GM19025 (cell line): ENCODE data around the gene CXXC1.
A peak's percentile ranks its signal among the peaks of the same experiment; 100 is the strongest.
"Not testable (repeated sequence)": the region's sequence is repeated elsewhere in the genome, so short reads cannot be mapped to it uniquely, and the experiment has no call there.

Source experiments
- ATAC-seq: cut with Tn5 transposase; IDR thresholded peaks from one replicate; pipeline ENCODE4 v1.9.1; 2021; ENCODE audit warnings: mild to moderate bottlenecking, low read depth, moderate library complexity; ENCODE audit not compliant: unreplicated experiment

The CXXC1 gene

DNA sequence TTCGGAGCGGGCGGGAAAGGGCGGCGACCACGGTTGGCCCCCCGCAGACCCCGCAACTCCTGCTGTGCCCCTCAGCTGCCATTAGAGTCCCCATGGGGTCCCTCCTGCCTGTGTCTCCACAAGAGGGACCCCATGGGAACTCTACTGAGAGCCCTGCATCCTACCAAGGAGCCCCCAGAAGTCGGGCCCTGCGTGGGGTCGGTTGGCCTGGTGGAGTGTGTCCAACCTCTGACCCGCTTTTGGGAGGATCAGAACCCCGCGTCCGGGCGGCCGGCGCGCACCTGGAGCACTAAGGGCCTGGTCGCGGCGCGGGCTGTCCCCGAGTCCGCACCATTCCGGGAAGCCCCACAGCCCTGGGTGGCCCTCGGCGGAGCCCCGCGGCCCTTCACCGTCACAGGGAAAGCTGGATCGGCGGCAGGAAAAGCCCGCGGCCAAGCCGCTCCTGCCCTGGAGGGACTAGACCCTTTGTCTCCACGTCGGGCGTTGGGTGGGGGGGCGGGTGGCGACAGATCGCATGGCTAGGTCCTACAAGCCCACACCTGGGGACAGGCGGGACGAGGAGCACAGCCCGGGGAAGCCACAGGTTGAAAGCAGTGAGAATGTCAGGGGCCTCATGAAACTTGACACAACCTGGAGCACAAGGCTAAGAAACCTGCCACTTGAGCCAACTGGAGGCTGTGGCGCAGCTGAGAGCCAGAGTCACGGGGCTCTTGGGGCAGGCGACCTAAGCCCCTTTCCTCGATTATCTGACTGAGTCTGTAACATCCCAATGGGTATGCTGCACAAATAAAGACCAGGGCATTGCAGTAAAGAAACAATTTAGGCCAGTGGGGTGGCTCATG lies 11.2 kb upstream of the CXXC1 start:
- ATAC-seq: no peak

DNA sequence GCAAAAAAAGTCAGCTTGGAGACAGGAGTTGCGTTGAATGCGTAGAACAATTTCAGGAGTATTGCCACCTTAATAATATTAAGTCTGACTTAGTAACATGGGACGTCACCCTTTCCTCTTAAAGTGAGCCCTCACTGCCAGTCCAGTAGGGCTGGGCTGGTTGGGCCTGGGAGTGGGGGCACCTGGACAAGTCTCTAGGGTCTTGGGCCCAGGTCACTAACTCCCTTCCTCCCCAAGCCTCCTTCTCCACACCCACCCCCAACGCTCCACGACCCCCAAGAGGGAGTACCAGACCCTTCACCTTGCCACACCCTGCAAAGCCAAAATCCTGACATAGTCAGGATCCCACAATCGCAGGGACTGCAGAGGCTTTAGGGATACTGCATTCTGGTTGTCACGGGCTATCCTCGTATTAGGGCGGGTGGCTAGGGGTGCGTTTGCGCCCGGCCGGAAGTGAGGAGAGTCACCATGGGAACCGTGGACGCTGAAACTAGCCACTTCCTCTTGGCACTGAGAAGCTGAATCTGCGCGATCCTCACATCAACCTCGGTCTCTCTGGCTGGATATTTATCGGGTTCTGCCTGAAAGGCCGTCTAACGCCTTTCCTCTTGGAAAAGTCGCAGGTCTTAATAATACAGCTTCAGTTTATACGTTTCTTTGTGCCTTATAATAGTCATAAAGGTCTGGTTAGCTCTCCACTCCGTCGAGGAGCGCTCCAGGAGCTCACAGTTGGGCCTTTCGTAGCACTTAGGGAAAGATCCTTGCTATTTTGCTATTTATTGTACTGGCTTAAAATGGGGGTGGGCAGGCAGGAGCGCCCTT lies 10.3 kb upstream of the CXXC1 start:
- ATAC-seq: peak; percentile 100

GRCh38 chr18:50293039-50293438 lies 5.5 kb upstream of the CXXC1 start:
- no peak for ATAC-seq

- no peak for ATAC-seq
These were observed 1.6 kb upstream of the CXXC1 start for GRCh38 chr18:50289108-50289443.

DNA sequence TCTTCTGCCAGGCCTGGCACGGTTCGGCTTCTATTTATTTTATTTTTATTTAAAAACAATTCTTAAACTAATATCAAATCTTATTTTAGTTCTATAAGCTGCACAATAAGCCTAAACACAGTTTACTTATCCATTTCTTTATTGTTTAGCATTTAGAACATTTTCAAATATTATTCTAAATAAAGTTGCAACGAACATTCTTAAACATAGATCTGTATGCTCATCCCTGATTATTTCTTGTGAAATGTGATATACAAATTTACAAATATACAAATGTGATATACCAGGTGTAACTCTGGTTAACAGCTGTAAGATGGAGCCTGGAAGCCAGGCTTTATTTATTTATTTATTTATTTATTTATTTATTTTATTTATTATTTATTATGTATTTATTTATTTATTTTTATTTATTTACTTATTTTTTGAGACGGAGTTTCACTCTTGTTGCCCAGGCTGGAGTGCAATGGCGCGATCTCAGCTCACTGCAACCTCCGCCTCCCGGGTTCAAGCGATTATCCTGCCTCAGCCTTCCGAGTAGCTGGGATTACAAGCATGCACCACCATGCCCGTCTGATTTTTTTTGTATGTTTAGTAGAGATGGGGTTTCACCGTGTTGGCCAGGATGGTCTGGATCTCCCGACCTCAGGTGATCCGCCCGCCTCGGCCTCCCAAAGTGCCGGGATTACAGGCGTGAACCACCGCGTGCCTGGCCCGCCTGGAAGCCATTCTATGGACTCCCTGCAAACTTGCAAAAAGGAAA lies 1.0 kb upstream of the CXXC1 start:
- not testable (repeated sequence) for ATAC-seq

DNA sequence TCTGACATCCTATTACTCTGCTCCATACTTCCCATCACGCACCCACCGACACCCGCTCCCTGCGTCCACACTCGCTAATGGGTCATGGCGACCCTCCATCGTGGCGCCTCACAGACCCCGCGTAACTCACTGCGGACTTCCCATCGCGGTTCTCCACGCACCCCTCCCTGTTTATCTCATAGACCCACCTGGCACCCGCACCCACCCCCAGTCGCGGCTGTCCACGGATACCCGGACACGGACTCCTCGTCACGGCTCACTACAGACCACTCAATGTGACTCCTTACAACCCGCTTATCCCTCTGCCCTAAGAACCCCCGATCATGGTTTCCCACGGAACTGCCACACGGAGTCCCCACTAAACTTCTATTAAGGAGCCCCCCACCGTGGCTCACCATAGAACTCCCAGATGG lies 458 bp downstream of the CXXC1 start:
- no peak for ATAC-seq

- ATAC-seq: no peak
These were observed 983 bp downstream of the CXXC1 start for GRCh38 chr18:50286391-50287027.

DNA sequence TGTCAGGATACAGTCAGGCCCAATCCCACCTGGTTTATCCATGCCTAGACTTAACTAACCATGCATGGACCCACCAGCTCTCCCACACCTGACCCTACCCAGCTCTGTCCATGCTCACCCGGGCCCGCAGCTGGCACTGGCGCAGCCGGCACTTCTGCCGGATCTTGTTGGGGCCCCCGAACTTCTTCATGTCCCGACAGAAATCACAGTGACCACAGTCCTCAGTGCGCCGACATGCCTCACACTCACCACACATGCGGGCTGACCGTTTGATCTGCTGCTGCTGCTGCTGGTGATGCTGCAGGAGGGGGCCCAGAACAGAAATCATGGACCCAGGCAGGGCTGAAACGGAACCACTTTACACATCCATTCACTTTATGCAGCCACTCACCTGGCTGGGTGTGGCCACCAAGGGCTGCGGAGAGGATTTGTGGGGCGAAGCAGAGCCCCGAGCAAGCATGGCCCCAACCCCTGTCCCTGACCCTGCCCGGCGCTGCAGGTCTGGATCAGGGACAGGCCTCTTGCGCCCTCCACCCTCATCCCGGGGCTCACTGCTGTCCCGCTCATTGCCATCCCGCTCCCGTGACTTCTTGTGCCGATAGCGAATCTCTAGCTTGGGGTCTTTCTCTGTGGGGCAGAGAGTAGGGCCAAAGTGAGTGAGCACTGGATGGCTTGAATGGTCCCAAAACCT lies 1.7 kb downstream of the CXXC1 start:
- no peak for ATAC-seq

DNA sequence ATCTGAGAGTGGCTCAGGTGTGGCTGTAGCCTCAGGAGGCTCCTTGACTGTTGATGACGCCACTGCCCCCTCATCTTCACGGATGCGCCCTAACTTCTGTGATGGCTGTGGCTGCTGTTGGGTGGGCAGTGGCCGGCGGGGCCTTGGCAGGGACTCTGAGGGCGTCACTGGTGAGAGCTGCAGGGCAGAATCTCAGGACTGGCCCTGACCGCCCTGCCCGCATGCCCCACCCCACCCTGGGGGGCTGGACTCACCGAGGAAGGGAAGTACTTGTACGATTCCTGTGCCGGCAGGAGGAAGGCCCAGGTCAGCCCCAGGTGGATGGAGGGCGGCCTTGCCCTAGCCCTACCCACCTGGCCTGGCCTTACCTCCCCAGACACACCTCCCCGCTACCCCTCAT lies 2.4 kb downstream of the CXXC1 start:
- ATAC-seq: no peak

GRCh38 chr18:50284255-50284885 lies 3.1 kb downstream of the CXXC1 start:
- ATAC-seq: no peak

GRCh38 chr18:50283469-50284209 lies 3.9 kb downstream of the CXXC1 start:
- no peak for ATAC-seq

GRCh38 chr18:50282521-50283335 lies 4.8 kb downstream of the CXXC1 start:
- ATAC-seq: no peak

DNA sequence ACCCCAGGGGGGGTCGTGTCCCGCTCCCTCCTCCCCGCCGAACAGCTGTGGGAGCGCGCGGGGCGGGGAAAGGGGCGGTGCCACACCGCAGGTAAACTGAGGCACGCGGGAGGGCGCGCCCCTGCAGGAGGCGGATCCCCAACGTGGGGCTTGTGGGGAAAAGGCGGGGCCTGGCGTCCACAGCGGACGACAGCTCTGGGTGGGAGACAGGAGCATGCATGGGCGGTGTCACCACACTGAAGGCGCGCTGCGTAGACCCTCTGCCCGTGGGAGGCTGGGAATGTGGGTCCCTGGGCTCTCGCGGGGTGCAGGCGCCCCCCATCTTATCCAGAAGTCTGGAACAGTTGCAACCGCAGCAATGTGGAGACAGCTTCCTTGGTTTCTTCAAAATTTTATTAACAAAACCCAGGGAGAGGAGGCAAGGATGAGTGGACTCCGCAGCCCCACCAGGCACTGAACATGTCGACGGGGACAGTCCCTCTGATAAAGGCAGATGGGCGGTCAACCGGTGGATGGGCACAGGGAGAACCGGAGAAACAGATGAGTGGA lies 5.4 kb downstream of the CXXC1 start:
- no peak for ATAC-seq

DNA sequence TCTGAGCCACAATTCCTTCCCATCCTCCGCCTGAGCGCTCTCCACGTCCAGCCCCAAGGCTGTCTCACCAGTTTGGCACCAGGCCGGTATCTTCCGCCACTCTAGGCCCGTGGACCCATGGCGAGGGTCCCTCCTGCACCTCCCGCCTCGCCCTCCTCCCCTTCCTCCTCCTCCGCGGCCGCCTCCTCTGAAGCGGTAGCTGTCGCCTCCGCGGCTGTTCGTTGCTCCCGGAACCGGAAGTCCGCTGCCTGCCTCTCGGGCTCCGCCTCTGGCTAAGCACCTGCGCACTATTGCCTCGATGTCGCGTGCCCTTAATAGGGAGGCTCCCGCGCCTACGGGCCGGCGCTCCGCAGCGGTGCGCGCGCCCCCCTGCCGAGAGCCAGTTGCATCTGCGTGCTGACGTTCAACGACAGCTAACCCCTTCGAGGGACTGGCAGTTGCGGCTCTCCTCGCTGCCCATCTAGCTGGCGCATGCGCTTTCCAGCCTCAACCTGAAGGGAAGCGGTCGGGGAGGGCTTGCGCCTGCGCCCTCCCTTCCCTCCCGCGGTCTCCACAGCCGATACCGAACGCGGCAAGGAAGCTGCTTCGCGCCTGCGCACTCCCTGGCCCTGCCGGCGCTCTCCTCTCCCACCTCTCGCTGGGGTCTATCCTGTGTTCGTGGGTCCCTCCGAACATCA lies 6.1 kb downstream of the CXXC1 start, which contains the start of gene MBD1:
Gene MBD1 (minus strand): TSS at position 229 of the 677 bp plus-strand sequence. CDS start 1,531 bp downstream, outside the sequence.
- ATAC-seq: peak; percentile 89

DNA sequence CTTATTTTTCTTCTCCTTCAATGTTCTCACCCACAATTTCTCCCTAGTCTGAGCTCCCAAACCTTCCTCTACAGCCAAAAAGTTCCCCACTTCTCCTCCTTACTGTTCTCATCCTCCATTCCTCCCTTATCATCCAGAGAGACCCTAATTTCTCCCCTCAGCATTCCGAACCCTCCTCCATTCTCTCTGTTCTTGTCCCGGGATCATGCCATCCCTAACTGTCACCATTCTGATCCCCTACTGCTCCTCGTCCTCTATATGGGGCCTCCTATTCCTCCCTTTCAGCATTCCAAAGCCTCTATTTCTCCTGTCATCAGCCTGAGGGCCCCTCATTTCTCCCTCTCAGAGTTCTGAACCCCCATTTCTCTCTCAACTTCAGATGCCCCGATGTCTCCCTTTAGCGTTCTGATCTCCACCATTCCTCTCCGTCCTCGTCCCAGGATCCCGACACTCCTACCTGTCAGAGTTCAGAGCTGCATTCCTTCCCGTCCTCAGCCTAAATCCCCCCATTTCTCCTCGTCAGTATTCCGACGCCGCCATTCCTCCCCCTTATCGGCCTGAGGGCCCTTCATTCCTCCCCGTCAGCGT lies 6.7 kb downstream of the CXXC1 start:
- no peak for ATAC-seq

DNA sequence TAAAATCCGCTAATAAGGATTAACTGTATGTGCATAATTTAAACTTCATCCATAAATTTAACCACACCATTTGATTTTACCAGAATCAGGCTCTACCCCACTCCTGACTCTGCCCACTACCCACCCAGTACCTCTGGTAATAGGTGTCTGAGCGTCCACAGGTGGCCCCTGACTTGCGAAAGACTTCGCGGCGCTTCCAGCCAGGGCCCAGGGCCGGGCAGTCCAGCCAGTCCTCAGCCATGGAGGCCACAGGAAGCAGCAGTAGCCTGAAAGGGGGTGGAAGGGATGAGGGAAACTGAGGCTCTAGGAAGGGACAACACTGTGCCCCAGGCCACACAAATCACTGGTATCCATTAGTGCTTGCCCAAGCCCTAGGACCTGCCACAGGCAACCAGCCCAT lies 7.7 kb downstream of the CXXC1 start:
- ATAC-seq: no peak

- ATAC-seq: no peak
These were observed 9.6 kb downstream of the CXXC1 start for GRCh38 chr18:50277942-50278341.
